Activated CD4-positive, alpha-beta T cell treated with anti-CD3 and anti-CD28 coated beads, Interleukin-2, Interleukin-4, amounts not matched to agents 100 ng/mL and 50 ng/mL, durations not matched to agents 16 hours and 8 hours (primary cell): ENCODE results near the gene ASCC2.

Experiments
- DNase-seq: peaks from one replicate; pipeline ENCODE4 v3.0.0-alpha.2; 2020; ENCODE audit warnings: low spot score

Gene ASCC2

GRCh38 chr22:29817724-29818123 is 20.4 kb downstream of the ASCC2 start:
- DNase-seq = no peak

- no peak for DNase-seq
Measured at GRCh38 chr22:29816980-29817379, 21.1 kb downstream of the ASCC2 start.

GRCh38 chr22:29816539-29816938 is 21.5 kb downstream of the ASCC2 start:
- DNase-seq = no peak

- no peak for DNase-seq
Measured at GRCh38 chr22:29816128-29816527, 21.9 kb downstream of the ASCC2 start.

- no peak for DNase-seq
Measured at GRCh38 chr22:29815580-29815979, 22.5 kb downstream of the ASCC2 start.

GRCh38 chr22:29814003-29814402 is 24.1 kb downstream of the ASCC2 start:
- no peak for DNase-seq

GRCh38 chr22:29813563-29813962 is 24.5 kb downstream of the ASCC2 start:
- no peak for DNase-seq

GRCh38 chr22:29813126-29813525 is 24.9 kb downstream of the ASCC2 start:
- DNase-seq = no peak

- DNase-seq = no peak
Measured at GRCh38 chr22:29811377-29811776, 26.7 kb downstream of the ASCC2 start.

GRCh38 chr22:29810216-29810615 is 27.9 kb downstream of the ASCC2 start:
- no peak for DNase-seq

- DNase-seq = no peak
Measured at GRCh38 chr22:29806196-29806595, 31.9 kb downstream of the ASCC2 start.

- DNase-seq = no peak
Measured at GRCh38 chr22:29804985-29805384, 33.1 kb downstream of the ASCC2 start.

- no peak for DNase-seq
Measured at GRCh38 chr22:29803190-29803589, 34.9 kb downstream of the ASCC2 start.

- DNase-seq = no peak
Measured at GRCh38 chr22:29801796-29802195, 36.3 kb downstream of the ASCC2 start.

GRCh38 chr22:29801153-29801552 is 36.9 kb downstream of the ASCC2 start:
- no peak for DNase-seq

- DNase-seq = no peak
Measured at GRCh38 chr22:29799217-29799680, 38.8 kb downstream of the ASCC2 start.

GRCh38 chr22:29798801-29799200 is 39.3 kb downstream of the ASCC2 start:
- DNase-seq = no peak

- DNase-seq = no peak
Measured at GRCh38 chr22:29798318-29798717, 39.8 kb downstream of the ASCC2 start.

GRCh38 chr22:29797351-29797750 is 40.7 kb downstream of the ASCC2 start:
- DNase-seq = no peak

GRCh38 chr22:29795663-29796062 is 42.4 kb downstream of the ASCC2 start:
- DNase-seq = no peak

GRCh38 chr22:29793396-29793795 is 44.7 kb downstream of the ASCC2 start:
- DNase-seq = no peak

- DNase-seq = no peak
Measured at GRCh38 chr22:29790061-29790460, 48.0 kb downstream of the ASCC2 start.

GRCh38 chr22:29788339-29789279 is 49.5 kb downstream of the ASCC2 start:
- no peak for DNase-seq
